H1 (cell line): ENCODE measurements around the gene PRCD.

Experiments used
- CTCF ChIP-seq, 3 experiments: IDR thresholded peaks; 1 replicate in 2 of 3; 2 replicates in 1 of 3; pipeline versions ENCODE4 v1.5.1 to v1.6.1; 2011; ENCODE audit warnings: low read length in 3 of 3, mild to moderate bottlenecking in 3 of 3, inconsistent platforms in 2 of 3, low read depth in 1 of 3, moderate library complexity in 1 of 3; ENCODE audit not compliant: insufficient read depth in 1 of 3; ENCODE audit errors: control extremely low read depth in 1 of 3
- E2F6 ChIP-seq: IDR thresholded peaks from 2 replicates; pipeline ENCODE4 v1.6.1; 2012; ENCODE audit warnings: inconsistent platforms
- EGR1 ChIP-seq: IDR thresholded peaks from 2 replicates; pipeline ENCODE4 v1.6.1; 2011; ENCODE audit warnings: low read depth, low read length, borderline replicate concordance
- EZH2 ChIP-seq: fragments of 200-600 bp; sonication (generic); IDR thresholded peaks from 2 replicates; pipeline ENCODE4 v1.7.1; 2012; ENCODE audit warnings: low read depth, mild to moderate bottlenecking, moderate library complexity, low read length, inconsistent platforms; ENCODE audit not compliant: severe bottlenecking
- JUN ChIP-seq: IDR thresholded peaks from 2 replicates; pipeline ENCODE4 v1.6.1; 2011; ENCODE audit warnings: low read depth, mild to moderate bottlenecking, improper control_type of control experiment, low read length
- JUND ChIP-seq: IDR thresholded peaks from 2 replicates; pipeline ENCODE4 v1.6.1; 2011; ENCODE audit warnings: mild to moderate bottlenecking, improper control_type of control experiment, low read length
- MAX ChIP-seq: IDR thresholded peaks from 2 replicates; pipeline ENCODE4 v1.6.1; 2012; ENCODE audit warnings: inconsistent platforms
- POLR2AphosphoS5 ChIP-seq: IDR thresholded peaks from 2 replicates; pipeline ENCODE4 v1.6.1; 2011; ENCODE audit warnings: low read depth, low read length
- RAD21 ChIP-seq, 2 experiments: IDR thresholded peaks in 1 of 2; conservative IDR thresholded peaks in 1 of 2; 2 replicates each; pipeline ENCODE4 v1.6.1; 2011; ENCODE audit warnings: low read depth in 2 of 2, low read length in 2 of 2, improper control_type of control experiment in 1 of 2, inconsistent platforms in 1 of 2, mild to moderate bottlenecking in 1 of 2, moderate library complexity in 1 of 2
- SP1 ChIP-seq: IDR thresholded peaks from 2 replicates; pipeline ENCODE4 v1.6.1; 2011; ENCODE audit warnings: low read depth, low read length
- SUZ12 ChIP-seq: fragments of 200-600 bp; sonication (generic); IDR thresholded peaks from 2 replicates; pipeline ENCODE4 v1.6.1; 2012; ENCODE audit warnings: mild to moderate bottlenecking, inconsistent platforms, low read length, moderate library complexity, mixed read lengths
- USF2 ChIP-seq: IDR thresholded peaks from 2 replicates; pipeline ENCODE4 v1.6.1; 2011; ENCODE audit warnings: low read length, improper control_type of control experiment
- ZNF274 ChIP-seq: IDR thresholded peaks from 2 replicates; pipeline ENCODE4 v1.7.0; 2012; ENCODE audit warnings: low read length, borderline replicate concordance; ENCODE audit errors: extremely low read depth

- no peak for TF ChIP-seq CTCF (IDR thresholded peaks at IDR 0.05; ENCODE audit: control extremely low read depth in 1 of 3, insufficient read depth in 1 of 3, low read depth in 1 of 3, low read length in 3 of 3)
- no peak for TF ChIP-seq SP1
- no peak for TF ChIP-seq E2F6
- no peak for TF ChIP-seq EGR1
- no peak for TF ChIP-seq USF2
- TF ChIP-seq EZH2: no peak
- TF ChIP-seq RAD21 (IDR thresholded peaks at IDR 0.05 in 1 of 2, conservative IDR thresholded peaks at IDR 0.05 in 1 of 2; ENCODE audit: low read depth in 2 of 2, low read length in 2 of 2): no peak
- no peak for TF ChIP-seq ZNF274
- no peak for TF ChIP-seq SUZ12
- no peak for TF ChIP-seq MAX
- no peak for TF ChIP-seq JUND
- TF ChIP-seq POLR2AphosphoS5: no peak
- no peak for TF ChIP-seq JUN
Measured at GRCh38 chr17:76529224-76530094, 10.4 kb upstream of the PRCD start.
